IMR-90 (cell line): ENCODE data around the gene TMEM97. TPM values are rescaled to one million over a fixed set of nuclear protein-coding genes. Genes with fewer than 3 reads are reported as not detected.

Experiments
- ATAC-seq: fragments of 200-7000 bp; cut with Tn5 transposase; 2 replicates; pipeline ENCODE4 v1.9.1; 2020; ENCODE audit warnings: low read depth, mild to moderate bottlenecking, moderate library complexity
- BruUV-seq: library from RNA; stranded (reverse); fragments of 400-500 nt; replicated peaks from 2 replicates; lab custom pipeline; 2021; lab: Mats Ljungman, UMichigan
- CTCF ChIA-PET: fragments of 300-600 bp; formaldehyde crosslinking; extraction: SDS; loops from one replicate; lab custom pipeline; 2021; ENCODE audit warnings: antibody characterized with exemption; lab: Yijun Ruan, JAX
- POLR2A ChIA-PET: fragments of 300-600 bp; sonication (Branson Sonifier 250); formaldehyde crosslinking; loops from one replicate; lab custom pipeline; 2022; ENCODE audit warnings: antibody characterized with exemption; ENCODE audit not compliant: unreplicated experiment; lab: Charles Lee
- DNase-seq: peaks from one replicate; pipeline ENCODE4 v3.0.0; 2013
- H2AFZ ChIP-seq: replicated peaks from 2 replicates; pipeline ENCODE3; 2013; ENCODE audit warnings: low read length, mild to moderate bottlenecking; ENCODE audit not compliant: poor library complexity
- H2AK5ac ChIP-seq: 2 replicates; pipeline ENCODE4 v1.6.1; 2013; ENCODE audit warnings: low read depth, low read length, inconsistent platforms
- H2AK9ac ChIP-seq: replicated peaks from 2 replicates; pipeline ENCODE3; 2013; ENCODE audit warnings: mild to moderate bottlenecking, low read depth, low read length, moderate library complexity; ENCODE audit not compliant: poor library complexity
- H2BK120ac ChIP-seq: 2 replicates; pipeline ENCODE4 v1.6.1; 2013; ENCODE audit warnings: low read depth, low read length, inconsistent platforms
- H2BK15ac ChIP-seq: 3 replicates; pipeline ENCODE4 v1.6.1; 2013; ENCODE audit warnings: low read depth, low read length, inconsistent platforms
- H2BK20ac ChIP-seq: 2 replicates; pipeline ENCODE4 v1.6.1; 2013; ENCODE audit warnings: low read depth, mild to moderate bottlenecking, inconsistent platforms, low read length, moderate library complexity
- H2BK5ac ChIP-seq: 2 replicates; pipeline ENCODE4 v1.6.1; 2013; ENCODE audit warnings: mild to moderate bottlenecking, low read depth, low read length, inconsistent platforms; ENCODE audit not compliant: poor library complexity, severe bottlenecking
- H3K14ac ChIP-seq: replicated peaks from 2 replicates; pipeline ENCODE4 v1.6.1; 2013; ENCODE audit warnings: low read depth, low read length, inconsistent platforms
- H3K18ac ChIP-seq: 2 replicates; pipeline ENCODE4 v1.6.1; 2013; ENCODE audit warnings: low read depth, low read length, control low read depth
- H3K23ac ChIP-seq: 2 replicates; pipeline ENCODE4 v1.6.1; 2013; ENCODE audit warnings: low read depth, low read length, inconsistent platforms
- H3K27ac ChIP-seq: 2 replicates; pipeline ENCODE4 v1.5.1; 2013; ENCODE audit warnings: mild to moderate bottlenecking, control low read depth, low read length; ENCODE audit not compliant: insufficient read depth
- H3K27me3 ChIP-seq: 2 replicates; pipeline ENCODE4 v1.6.1; 2013; ENCODE audit warnings: low read length; ENCODE audit not compliant: control insufficient read depth, insufficient read depth
- H3K36me3 ChIP-seq: 2 replicates; pipeline ENCODE4 v1.6.1; 2013; ENCODE audit warnings: low read length, mixed read lengths; ENCODE audit not compliant: control insufficient read depth, insufficient read depth
- H3K4ac ChIP-seq: 2 replicates; pipeline ENCODE4 v1.6.1; 2013; ENCODE audit warnings: low read depth, low read length, inconsistent platforms
- H3K4me1 ChIP-seq: 2 replicates; pipeline ENCODE4 v1.6.1; 2013; ENCODE audit warnings: low read length, mixed read lengths; ENCODE audit not compliant: control insufficient read depth, insufficient read depth
- H3K4me2 ChIP-seq: 2 replicates; pipeline ENCODE4 v1.6.1; 2013; ENCODE audit warnings: low read depth, mild to moderate bottlenecking, control low read depth, low read length, moderate library complexity
- H3K4me3 ChIP-seq: 2 replicates; pipeline ENCODE4 v1.5.1; 2013; ENCODE audit warnings: low read depth, mild to moderate bottlenecking, control low read depth, low read length, moderate library complexity; ENCODE audit not compliant: insufficient read depth
- H3K56ac ChIP-seq: 2 replicates; pipeline ENCODE4 v1.6.1; 2013; ENCODE audit warnings: low read length, inconsistent platforms; ENCODE audit not compliant: insufficient read depth; ENCODE audit errors: extremely low read depth
- H3K79me1 ChIP-seq, 2 experiments: 2 replicates each; pipeline ENCODE4 v1.6.1; 2013; ENCODE audit warnings: low read length in 2 of 2, inconsistent platforms in 1 of 2, low read depth in 1 of 2
- H3K9ac ChIP-seq: 2 replicates; pipeline ENCODE4 v1.6.1; 2013; ENCODE audit warnings: low read depth, low read length, control low read depth
- H3K9me1 ChIP-seq: 2 replicates; pipeline ENCODE4 v1.6.1; 2013; ENCODE audit warnings: low read length, inconsistent platforms; ENCODE audit not compliant: insufficient read depth
- H3K9me3 ChIP-seq: 2 replicates; pipeline ENCODE4 v1.6.1; 2013; ENCODE audit warnings: low read length; ENCODE audit not compliant: control insufficient read depth, insufficient read depth
- H4K20me1 ChIP-seq: 2 replicates; pipeline ENCODE4 v1.6.1; 2013; ENCODE audit warnings: low read length, inconsistent platforms; ENCODE audit not compliant: insufficient read depth
- H4K5ac ChIP-seq: 2 replicates; pipeline ENCODE4 v1.6.1; 2013; ENCODE audit warnings: mild to moderate bottlenecking, low read depth, low read length, control low read depth
- H4K8ac ChIP-seq, 2 experiments: 2 replicates each; pipeline ENCODE4 v1.6.1; 2013; ENCODE audit warnings: low read depth in 2 of 2, low read length in 2 of 2, control low read depth in 1 of 2, inconsistent platforms in 1 of 2
- H4K91ac ChIP-seq: 2 replicates; pipeline ENCODE4 v1.6.1; 2013; ENCODE audit warnings: low read depth, low read length, inconsistent platforms; ENCODE audit not compliant: insufficient read depth
- BHLHE40 ChIP-seq: fragments of 150-350 bp; IDR thresholded peaks from 2 replicates; pipeline ENCODE4 v1.6.1; 2016; ENCODE audit warnings: mild to moderate bottlenecking, low read depth, low read length
- CHD1 ChIP-seq: IDR thresholded peaks from 2 replicates; pipeline ENCODE4 v1.6.1; 2012; ENCODE audit warnings: low read depth, low read length, improper control_type of control experiment
- FOS ChIP-seq: fragments of 150-350 bp; IDR thresholded peaks from 2 replicates; pipeline ENCODE4 v1.6.1; 2016; ENCODE audit warnings: low read depth, low read length
- MXI1 ChIP-seq: IDR thresholded peaks from 2 replicates; pipeline ENCODE4 v1.6.1; 2012; ENCODE audit warnings: low read depth, mild to moderate bottlenecking, low read length, moderate library complexity, borderline replicate concordance
- WGBS, 2 experiments: methylation state at CpG; one replicate each; pipeline versions ENCODE4 v1.1.5 to v1.1.7; 2013; ENCODE audit warnings: missing lambda C conversion rate in 2 of 2; ENCODE audit not compliant: insufficient read length in 1 of 2; ENCODE audit errors: extremely low coverage in 2 of 2; 5-methylcytosine and 5-hydroxymethylcytosine counted together
- dilution Hi-C: fragments of 300-500 bp; cut with HindIII; formaldehyde crosslinking; loops from one replicate; pipeline ENCODE4 v1.14.3; 2018; ENCODE audit warnings: low sequenced_read_pairs; ENCODE audit not compliant: unreplicated experiment
- in situ Hi-C: fragments of 300-500 bp; cut with MboI; formaldehyde crosslinking; loops from 3 replicates; pipeline ENCODE4 v1.14.3; 2019; ENCODE audit warnings: low sequenced_read_pairs, inconsistent platforms, mixed read lengths
- intact Hi-C: fragments of 100-400 bp; cut with micrococcal nuclease; formaldehyde crosslinking; loops from 2 replicates; pipeline ENCODE4 v1.10.0; 2022
- polyA plus RNA-seq, 3 experiments: library from polyadenylated mRNA; depleted of rRNA; stranded (reverse); fragments of >200 nt; gene quantifications; 2 replicates each; pipeline ENCODE4 v1.2.3, GENCODE V29; 2012; ENCODE audit warnings: low replicate concordance in 1 of 3
- total RNA-seq: library from RNA; depleted of rRNA; stranded (reverse); fragments of >200 nt; gene quantifications from 2 replicates; pipeline ENCODE4 v1.2.3, GENCODE V29; 2012

The TMEM97 gene
- total and polyA plus RNA-seq, 2 of the 4 experiments (the other 2 are of a cell fraction): 12.3 to 21.3 TPM

DNA sequence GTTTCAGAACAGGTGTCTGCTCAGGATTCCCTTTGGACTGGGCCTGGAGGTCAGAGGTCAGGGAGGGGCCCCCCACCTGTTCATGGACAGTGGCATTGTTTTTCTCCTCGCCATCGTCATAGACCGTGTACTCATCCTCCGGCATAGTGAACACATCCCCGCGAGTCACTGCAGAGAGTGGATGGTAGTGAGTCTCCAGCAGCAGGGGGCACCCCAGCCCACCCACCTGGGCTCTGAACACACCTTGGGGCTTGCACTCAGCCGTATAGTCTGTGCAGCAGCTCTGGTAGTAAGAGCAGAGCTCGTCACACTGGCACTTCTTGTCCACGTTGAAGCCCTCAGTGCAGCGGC lies 50.7 kb downstream of the TMEM97 start:
- Histone ChIP-seq H3K14ac (0 out of 2 replicates have a peak overlapping the region, but pooled peaks have one; percentile 62), H3K9me3 (no peaks in the 10 kb centered on the region), H4K20me1 (peaks cover 25% of the 10 kb centered on the region), H3K23ac (no peak overlapping the region), H2BK120ac (peak overlapping the region; percentile 62; the same call in 1 of the 2 replicates), H4K5ac (no peak overlapping the region; the same call in 1 of the 2 replicates), H3K27ac (peak overlapping the region; percentile 93), H3K56ac (no peak overlapping the region), H2BK5ac (peak overlapping the region; percentile 51), H3K4ac (peak overlapping the region; percentile 70; the same call in 1 of the 2 replicates), H3K4me2 (no peak overlapping the region), H3K4me1 (peaks cover 14% of the 10 kb centered on the region; the same call in 1 of the 2 replicates), H2BK15ac (peak overlapping the region; percentile 23; the same call in 1 of the 3 replicates), H3K79me1 (peaks cover 5 to 24% of the 10 kb centered on the region in 2 experiments; a peak in 3 of 4 replicates), H3K27me3 (no peaks in the 10 kb centered on the region), H2AFZ (peak overlapping the region; percentile 70), H4K8ac (peak overlapping the region in 1 of 2 experiments; percentile 25; a peak in 1 of 4 replicates), H2BK20ac (0 out of 2 replicates have a peak overlapping the region, but pooled peaks have one; percentile 9), H3K9ac (peak overlapping the region; percentile 47; the same call in 1 of the 2 replicates), H2AK9ac (peak overlapping the region; percentile 65), H3K18ac (no peak overlapping the region; the same call in 1 of the 2 replicates), H3K4me3 (no peak overlapping the region), H3K36me3 (peaks cover 1% of the 10 kb centered on the region; the same call in 1 of the 2 replicates), H2AK5ac (peak overlapping the region; percentile 86), H4K91ac (peak overlapping the region; percentile 75), H3K9me1 (peaks cover 31% of the 10 kb centered on the region)
- dilution Hi-C loops: no loop called here
- DNase-seq (no peak), ATAC-seq (no peak)
- POLR2A ChIA-PET: interaction anchor here (0.6 to 0.8 kb wide), 2 partner anchors 12 to 318 kb away, joined by 3 to 4 read pairs; partner anchors contain the start of gene POLDIP2
- no peak for TF ChIP-seq FOS
- TF ChIP-seq CHD1: no peak
- no peak for TF ChIP-seq BHLHE40
- no peak for TF ChIP-seq MXI1
- intact Hi-C loops: no loop called here
- BruUV-seq: no TSS peak
- in situ Hi-C loops: no loop called here
- WGBS, 2 experiments: 35% methylated on average over 2 of the region's 10 CpGs; no CpG with 5 or more reads in 1 of the 2 experiments
- CTCF ChIA-PET: interaction anchor here (1.3 kb wide), 1 partner anchor 13 kb away, joined by 6 read pairs; the partner anchor contains the start of gene POLDIP2
